ENCODE results near the gene SPRN.
"Not testable (repeated sequence)": the region's sequence is repeated elsewhere in the genome, so short reads cannot be mapped to it uniquely, and the experiment has no call there.

SPRN gene

GRCh38 chr10:133441780-133442179 is 17.4 kb upstream of the SPRN start:
- no peak for TF ChIP-seq CTCF (IDR thresholded peaks at IDR 0.05; ENCODE audit: insufficient read depth, low read length, poor library complexity, severe bottlenecking)
- no peak for TF ChIP-seq EZH2phosphoT487 (conservative IDR thresholded peaks at IDR 0.05; ENCODE audit: low read length)
- Histone ChIP-seq H3K27me3 (ENCODE audit: low read length) (no peaks in the 10 kb centered on the region), H3K9ac (ENCODE audit: low read length) (no peak overlapping the region), H3F3A (ENCODE audit: insufficient read depth) (no peaks in the 10 kb centered on the region), H2AFZ (ENCODE audit: low read depth, low read length, severe bottlenecking) (no peak overlapping the region), H3K36me3 (ENCODE audit: low read length) (no peaks in the 10 kb centered on the region), H3K4me3 (ENCODE audit: insufficient read depth, low read length, poor library complexity, severe bottlenecking) (no peak overlapping the region), H3K9me2 (replicated peaks; ENCODE audit: insufficient read depth, low read length) (no peaks in the 10 kb centered on the region), H3K9me3 (ENCODE audit: insufficient read depth, low read length) (0 out of 2 replicates have a peak, but pooled peaks cover under 1% of the 10 kb centered on the region), H3K4me2 (ENCODE audit: low read depth, low read length, poor library complexity, severe bottlenecking) (no peak overlapping the region), H4K20me1 (ENCODE audit: low read depth, low read length) (no peaks in the 10 kb centered on the region), H3K27ac (ENCODE audit: low read depth, low read length) (no peak overlapping the region), H3K79me2 (ENCODE audit: insufficient read depth, low read length) (no peaks in the 10 kb centered on the region)

GRCh38 chr10:133441356-133441755 is 16.9 kb upstream of the SPRN start:
- H3K4me2 ChIP-seq (ENCODE audit: low read depth, low read length, poor library complexity, severe bottlenecking); H3K27ac ChIP-seq (ENCODE audit: low read depth, low read length); H3K36me3 ChIP-seq (ENCODE audit: low read length); H3K9me2 ChIP-seq (replicated peaks; ENCODE audit: insufficient read depth, low read length); H3K4me3 ChIP-seq (ENCODE audit: insufficient read depth, low read length, poor library complexity, severe bottlenecking); H3K9ac ChIP-seq (ENCODE audit: low read length); H2AFZ ChIP-seq (ENCODE audit: low read depth, low read length, severe bottlenecking); H3K79me2 ChIP-seq (ENCODE audit: insufficient read depth, low read length); H3F3A ChIP-seq (ENCODE audit: insufficient read depth); H3K27me3 ChIP-seq (ENCODE audit: low read length); H3K9me3 ChIP-seq (ENCODE audit: insufficient read depth, low read length); H4K20me1 ChIP-seq (ENCODE audit: low read depth, low read length): not testable (repeated sequence)

GRCh38 chr10:133440633-133441285 is 16.3 kb upstream of the SPRN start:
- Histone ChIP-seq H3K27me3 (ENCODE audit: low read length) (no peaks in the 10 kb centered on the region), H2AFZ (ENCODE audit: low read depth, low read length, severe bottlenecking) (no peak overlapping the region), H3K9me2 (replicated peaks; ENCODE audit: insufficient read depth, low read length) (no peaks in the 10 kb centered on the region), H3K9me3 (ENCODE audit: insufficient read depth, low read length) (no peaks in the 10 kb centered on the region), H4K20me1 (ENCODE audit: low read depth, low read length) (no peaks in the 10 kb centered on the region), H3K36me3 (ENCODE audit: low read length) (no peaks in the 10 kb centered on the region), H3K4me3 (ENCODE audit: insufficient read depth, low read length, poor library complexity, severe bottlenecking) (no peak overlapping the region), H3F3A (ENCODE audit: insufficient read depth) (no peaks in the 10 kb centered on the region), H3K79me2 (ENCODE audit: insufficient read depth, low read length) (no peaks in the 10 kb centered on the region), H3K4me2 (ENCODE audit: low read depth, low read length, poor library complexity, severe bottlenecking) (no peak overlapping the region), H3K9ac (ENCODE audit: low read length) (no peak overlapping the region), H3K27ac (ENCODE audit: low read depth, low read length) (no peak overlapping the region)
- no peak for TF ChIP-seq EZH2phosphoT487 (conservative IDR thresholded peaks at IDR 0.05; ENCODE audit: low read length)
- TF ChIP-seq CTCF (IDR thresholded peaks at IDR 0.05; ENCODE audit: insufficient read depth, low read length, poor library complexity, severe bottlenecking) = no peak

- no peak for TF ChIP-seq CTCF (IDR thresholded peaks at IDR 0.05; ENCODE audit: insufficient read depth, low read length, poor library complexity, severe bottlenecking)
- TF ChIP-seq EZH2phosphoT487 (conservative IDR thresholded peaks at IDR 0.05; ENCODE audit: low read length) = no peak
- Histone ChIP-seq H3K4me2 (ENCODE audit: low read depth, low read length, poor library complexity, severe bottlenecking) (no peak overlapping the region), H3F3A (ENCODE audit: insufficient read depth) (no peaks in the 10 kb centered on the region), H3K9me2 (replicated peaks; ENCODE audit: insufficient read depth, low read length) (no peaks in the 10 kb centered on the region), H3K4me3 (ENCODE audit: insufficient read depth, low read length, poor library complexity, severe bottlenecking) (no peak overlapping the region), H3K36me3 (ENCODE audit: low read length) (no peaks in the 10 kb centered on the region), H3K9ac (ENCODE audit: low read length) (no peak overlapping the region), H3K79me2 (ENCODE audit: insufficient read depth, low read length) (no peaks in the 10 kb centered on the region), H3K27ac (ENCODE audit: low read depth, low read length) (no peak overlapping the region), H3K9me3 (ENCODE audit: insufficient read depth, low read length) (no peaks in the 10 kb centered on the region), H4K20me1 (ENCODE audit: low read depth, low read length) (no peaks in the 10 kb centered on the region), H2AFZ (ENCODE audit: low read depth, low read length, severe bottlenecking) (no peak overlapping the region), H3K27me3 (ENCODE audit: low read length) (no peaks in the 10 kb centered on the region)
These were observed 15.4 kb upstream of the SPRN start for GRCh38 chr10:133439517-133440461.

All from SU-DHL-6 (cell line).